ENCODE data around the gene KLHL2.
A peak's percentile ranks its signal among the peaks of the same experiment; 100 is the strongest.
"Not testable (repeated sequence)": the region's sequence is repeated elsewhere in the genome, so short reads cannot be mapped to it uniquely, and the experiment has no call there.

KLHL2 gene

DNA sequence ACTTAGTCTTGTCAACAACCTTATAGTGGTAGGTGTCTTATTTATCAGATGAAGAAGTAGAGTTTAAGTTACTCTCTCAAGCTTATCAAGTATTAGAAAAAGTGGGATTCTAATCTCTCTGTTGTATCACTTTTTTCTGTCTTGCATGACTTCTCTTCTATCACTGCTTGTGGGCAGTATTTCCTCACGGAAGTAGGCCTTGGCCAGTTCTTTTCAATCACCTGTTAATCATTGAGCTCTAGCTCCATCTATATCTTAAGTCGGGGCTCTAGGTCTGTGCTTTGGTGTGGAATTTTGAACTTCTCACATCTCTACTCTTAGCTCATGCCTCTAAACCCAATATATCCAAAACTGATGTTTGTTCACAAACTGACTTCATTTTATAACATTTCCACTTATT, 5.3 kb downstream of the KLHL2 start:
- Mint-ChIP-seq H3K36me3 (ENCODE audit: low read depth) (peaks cover 10% of the 10 kb centered on the region), H3K4me1 (ENCODE audit: low read depth) (peaks cover 86% of the 10 kb centered on the region)
- H3K27me3 Mint-ChIP-seq, H3K4me3 Mint-ChIP-seq, DNase-seq, H3K27ac Mint-ChIP-seq, H3K9me3 Mint-ChIP-seq: not testable (repeated sequence)

DNA sequence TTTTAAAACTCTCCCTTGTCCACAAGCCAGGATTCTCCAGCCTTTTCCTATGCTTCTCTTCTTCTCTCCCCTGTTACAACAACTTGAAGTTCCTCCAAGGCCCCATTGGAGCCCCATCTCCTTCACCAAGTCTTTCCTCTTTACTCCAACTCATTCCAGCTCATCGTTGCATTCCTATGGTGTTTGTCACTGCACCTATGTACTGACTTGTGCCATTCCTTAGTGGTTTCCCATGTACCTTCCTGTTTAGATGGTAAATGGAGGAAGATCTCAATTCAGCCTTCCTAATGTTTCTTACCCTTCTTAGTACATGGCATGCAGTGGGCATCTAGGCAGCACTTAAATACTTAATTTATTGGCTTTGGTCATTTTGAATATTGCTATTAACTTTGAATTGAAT, 6.0 kb downstream of the KLHL2 start:
- H3K36me3 Mint-ChIP-seq (ENCODE audit: low read depth) = peaks cover 12% of the 10 kb centered on the region
- DNase-seq, H3K4me3 Mint-ChIP-seq, H3K27me3 Mint-ChIP-seq, H3K27ac Mint-ChIP-seq, H3K9me3 Mint-ChIP-seq: not testable (repeated sequence)
- peaks cover 91% of the 10 kb centered on the region for H3K4me1 Mint-ChIP-seq (ENCODE audit: low read depth)

DNA sequence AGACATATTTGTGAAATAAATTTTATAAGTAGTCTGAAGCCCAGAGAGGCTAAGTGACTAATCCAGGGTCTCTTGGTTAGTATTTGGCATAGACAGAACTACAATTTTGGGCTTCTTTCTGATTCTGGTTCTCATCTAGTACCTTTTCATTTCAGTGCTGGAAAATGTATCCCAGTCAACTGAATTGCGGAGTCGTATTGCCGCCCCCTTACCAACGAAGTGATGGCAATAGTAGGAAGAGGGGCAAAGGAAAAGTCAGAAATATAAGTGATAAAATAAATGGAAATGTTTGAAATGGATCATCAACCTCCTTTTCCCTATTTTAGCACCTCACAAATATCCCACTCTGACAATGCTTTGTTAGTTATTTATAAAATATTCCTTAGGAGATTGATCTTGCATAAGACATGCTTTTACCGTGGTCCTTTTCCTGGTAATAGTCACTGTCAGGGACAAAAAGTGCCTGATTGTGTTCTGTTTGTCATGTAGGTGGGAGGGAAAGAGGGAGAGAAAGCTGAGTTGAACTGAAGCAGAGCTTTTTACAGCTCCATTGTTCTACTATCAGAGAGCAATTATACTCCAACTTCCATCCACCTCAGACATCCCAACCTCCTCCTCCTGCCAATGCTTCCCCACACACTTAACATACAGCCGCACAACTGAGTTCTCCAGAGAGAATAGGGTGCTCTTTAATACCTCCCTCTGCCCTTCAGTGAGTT, 6.8 kb downstream of the KLHL2 start:
- Mint-ChIP-seq H3K27ac (peak overlapping the region; percentile 30), H3K36me3 (ENCODE audit: low read depth) (peaks cover 14% of the 10 kb centered on the region), H3K4me1 (ENCODE audit: low read depth) (peaks cover 86% of the 10 kb centered on the region)
- H3K27me3 Mint-ChIP-seq, H3K9me3 Mint-ChIP-seq, H3K4me3 Mint-ChIP-seq, DNase-seq: not testable (repeated sequence)

DNA sequence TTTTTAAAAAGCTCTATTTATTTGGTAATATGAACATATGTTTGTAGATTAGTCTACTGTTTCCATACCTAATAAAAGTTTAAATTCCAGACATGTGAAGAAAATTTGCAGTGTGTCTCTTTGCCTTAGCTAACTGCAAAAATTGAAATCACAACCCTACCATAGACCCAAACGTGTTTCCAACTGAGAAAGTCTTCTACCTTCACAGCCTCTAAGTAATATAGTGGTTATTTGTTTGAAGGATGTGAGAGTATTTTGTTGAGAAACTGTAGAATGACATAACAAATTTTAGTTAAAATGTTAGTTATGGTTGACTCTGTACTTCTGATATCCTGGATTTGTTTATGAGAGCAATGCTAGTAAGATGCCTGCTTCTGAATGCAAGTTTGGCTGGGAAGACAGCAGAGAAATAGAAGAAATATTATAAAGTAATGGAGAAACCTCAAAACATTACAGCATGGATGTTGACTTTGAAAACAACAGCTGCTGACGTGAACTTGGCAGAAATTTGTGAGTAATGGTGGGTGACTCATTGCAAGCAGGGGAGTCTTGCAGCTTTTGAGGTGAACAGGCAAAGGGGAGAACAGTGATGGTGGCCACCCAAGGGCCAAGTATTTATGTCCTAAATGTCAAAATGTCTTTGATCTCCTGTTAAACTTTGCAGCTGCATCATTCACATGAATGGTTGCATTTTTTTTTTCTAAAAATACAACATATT, 7.8 kb downstream of the KLHL2 start:
- Mint-ChIP-seq H3K27ac (peak overlapping the region; percentile 87), H3K4me3 (peak overlapping the region; percentile 59), H3K4me1 (ENCODE audit: low read depth) (peaks cover 79% of the 10 kb centered on the region), H3K36me3 (ENCODE audit: low read depth) (peaks cover 19% of the 10 kb centered on the region)
- DNase-seq, H3K9me3 Mint-ChIP-seq, H3K27me3 Mint-ChIP-seq: not testable (repeated sequence)

DNA sequence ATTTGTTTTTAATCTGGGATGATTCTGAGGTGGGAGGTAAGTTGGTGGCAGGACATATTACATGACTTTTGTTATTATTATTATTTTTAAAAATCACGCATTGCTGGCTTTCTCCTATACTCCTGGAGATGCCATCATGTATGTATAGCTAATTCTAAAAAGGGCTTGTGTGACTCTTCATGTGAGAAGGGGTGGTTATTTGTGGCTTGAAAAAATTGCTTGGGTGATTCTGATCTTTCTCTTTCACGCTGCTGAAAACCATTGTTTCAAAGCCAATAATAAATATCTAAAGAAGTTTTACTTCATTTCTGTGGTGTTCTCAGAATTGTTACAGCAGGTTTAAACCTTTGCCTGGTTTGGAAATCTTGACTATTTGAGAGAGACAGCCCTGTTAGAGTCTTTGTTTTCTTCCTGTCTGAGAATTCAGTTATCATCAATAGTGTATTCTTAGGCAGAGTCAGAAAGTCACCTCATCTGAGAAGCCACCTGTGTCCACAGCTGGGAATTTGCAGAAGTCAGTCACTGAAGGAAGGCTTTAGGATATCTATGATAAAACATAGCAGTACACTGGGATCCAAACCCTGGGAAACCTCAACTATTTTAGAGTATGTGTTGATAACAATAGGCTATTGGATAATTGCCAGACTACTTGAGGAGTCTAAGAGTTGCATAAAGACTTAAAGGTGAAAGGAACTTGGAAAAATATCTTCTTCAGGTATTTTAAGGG, 8.6 kb downstream of the KLHL2 start:
- H3K4me1 Mint-ChIP-seq (ENCODE audit: low read depth) = peaks cover 72% of the 10 kb centered on the region
- H3K27ac Mint-ChIP-seq = peak overlapping the region; percentile 87
- H3K9me3 Mint-ChIP-seq, H3K27me3 Mint-ChIP-seq, DNase-seq: not testable (repeated sequence)
- H3K4me3 Mint-ChIP-seq = peak overlapping the region; percentile 59
- peaks cover 22% of the 10 kb centered on the region for H3K36me3 Mint-ChIP-seq (ENCODE audit: low read depth)

DNA sequence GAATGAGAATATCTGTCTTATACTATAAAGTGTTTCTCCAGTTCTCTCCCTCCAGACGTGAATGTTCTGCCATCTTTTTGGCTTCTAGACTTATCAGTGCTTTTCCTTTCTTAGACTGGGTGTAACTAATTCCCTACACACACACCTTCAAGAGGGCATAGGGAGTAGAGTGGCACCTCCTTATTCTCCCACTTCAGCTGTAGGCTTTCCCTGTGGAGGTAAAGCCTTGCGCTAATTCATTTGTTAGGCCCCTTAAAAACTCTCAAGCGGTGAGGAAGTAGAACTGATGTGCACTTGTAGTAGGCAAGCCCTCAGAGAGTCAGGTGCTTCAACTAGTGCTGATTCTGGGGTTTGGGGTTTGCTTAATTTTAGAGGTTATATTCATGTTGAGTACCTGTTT, 10.0 kb downstream of the KLHL2 start:
- Mint-ChIP-seq H3K4me3 (no peak overlapping the region), H3K9me3 (no peaks in the 10 kb centered on the region), H3K27me3 (no peaks in the 10 kb centered on the region), H3K27ac (no peak overlapping the region), H3K4me1 (ENCODE audit: low read depth) (peaks cover 74% of the 10 kb centered on the region), H3K36me3 (ENCODE audit: low read depth) (peaks cover 34% of the 10 kb centered on the region)
- no peak for DNase-seq

DNA sequence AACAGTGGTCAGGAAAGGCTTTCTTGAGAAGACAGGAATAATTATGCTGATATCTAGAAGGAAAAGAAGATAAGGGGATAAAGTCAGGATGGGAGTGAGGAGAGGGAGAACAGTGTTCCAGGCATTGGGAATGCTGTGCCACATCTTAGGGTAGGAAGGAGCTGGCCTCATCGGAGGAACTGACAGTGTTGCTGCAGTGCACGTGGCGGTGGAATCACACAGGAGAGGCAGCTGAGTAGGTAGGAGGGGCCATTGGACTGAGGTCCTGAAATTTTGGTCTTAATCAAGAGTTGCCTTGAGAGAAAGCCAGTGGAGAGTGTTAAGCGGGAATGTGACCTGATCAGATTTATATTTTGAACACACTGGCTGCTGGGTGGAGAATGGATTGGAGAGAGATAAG, 13.9 kb downstream of the KLHL2 start:
- Mint-ChIP-seq H3K27ac (peak overlapping the region; percentile 55), H3K36me3 (ENCODE audit: low read depth) (peaks cover 59% of the 10 kb centered on the region), H3K4me1 (ENCODE audit: low read depth) (peaks cover 49% of the 10 kb centered on the region)
- H3K4me3 Mint-ChIP-seq, H3K27me3 Mint-ChIP-seq, DNase-seq, H3K9me3 Mint-ChIP-seq: not testable (repeated sequence)

DNA sequence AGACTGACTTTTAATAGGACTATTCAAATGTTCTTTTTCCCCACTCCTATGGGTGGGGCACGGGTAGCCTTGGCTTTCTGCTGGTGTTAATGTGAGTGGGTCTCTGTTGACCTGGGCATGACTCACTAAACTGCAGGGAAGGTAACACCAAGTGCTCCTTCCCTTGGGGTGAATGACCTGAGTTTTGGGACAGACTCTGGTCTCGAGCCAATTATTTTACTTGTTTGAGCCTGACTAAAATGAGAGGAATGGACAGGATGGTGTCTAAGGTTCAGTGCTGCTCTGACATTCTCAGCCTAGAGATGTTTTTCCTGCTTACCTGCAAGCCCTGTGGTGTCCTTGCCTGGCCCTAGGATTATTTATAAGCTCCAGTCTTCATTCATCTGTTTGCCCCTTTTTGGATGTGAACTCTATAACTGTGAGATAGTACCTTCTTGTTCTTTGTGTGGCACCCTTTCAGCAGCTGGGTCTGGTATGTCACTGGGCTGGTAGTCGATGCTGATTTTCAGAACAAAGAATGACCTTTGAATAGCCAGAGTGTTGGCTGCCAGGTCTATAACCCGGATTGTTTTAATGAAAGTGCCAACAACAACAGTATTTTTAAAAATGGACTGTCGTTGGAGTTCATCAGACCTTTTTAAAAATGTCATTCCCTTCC, 14.8 kb downstream of the KLHL2 start:
- peaks cover 41% of the 10 kb centered on the region for H3K4me1 Mint-ChIP-seq (ENCODE audit: low read depth)
- H3K36me3 Mint-ChIP-seq (ENCODE audit: low read depth) = peaks cover 61% of the 10 kb centered on the region
- H3K9me3 Mint-ChIP-seq = not testable (repeated sequence)

DNA sequence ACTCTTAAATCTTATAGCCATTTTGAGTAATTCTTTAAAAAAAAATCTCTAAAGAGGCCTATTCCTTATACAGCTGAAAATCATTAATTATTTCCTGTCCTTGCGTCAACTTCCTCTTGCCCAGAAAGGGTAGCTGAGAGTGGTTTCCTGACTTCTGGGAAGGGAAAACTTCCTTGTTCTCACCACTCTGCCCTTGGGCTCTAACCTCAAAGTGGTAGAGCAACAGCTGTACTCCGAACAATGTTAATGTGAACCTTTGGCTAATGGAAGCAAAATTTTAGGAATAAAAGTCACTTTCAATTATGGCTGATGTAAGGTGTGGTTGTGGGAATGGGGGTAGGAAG, 15.3 kb downstream of the KLHL2 start:
- no peak for DNase-seq
- H3K4me3 Mint-ChIP-seq = no peak overlapping the region
- H3K27me3 Mint-ChIP-seq = no peaks in the 10 kb centered on the region
- H3K4me1 Mint-ChIP-seq (ENCODE audit: low read depth) = peaks cover 36% of the 10 kb centered on the region
- peak overlapping the region; percentile 65 for H3K27ac Mint-ChIP-seq
- H3K9me3 Mint-ChIP-seq = no peaks in the 10 kb centered on the region
- peaks cover 66% of the 10 kb centered on the region for H3K36me3 Mint-ChIP-seq (ENCODE audit: low read depth)

More for the DNA sequence above, 14.8 kb downstream of the KLHL2 start:
- H3K27ac Mint-ChIP-seq = peak overlapping the region; percentile 57
- H3K27me3 Mint-ChIP-seq, DNase-seq, H3K4me3 Mint-ChIP-seq: not testable (repeated sequence)

DNA sequence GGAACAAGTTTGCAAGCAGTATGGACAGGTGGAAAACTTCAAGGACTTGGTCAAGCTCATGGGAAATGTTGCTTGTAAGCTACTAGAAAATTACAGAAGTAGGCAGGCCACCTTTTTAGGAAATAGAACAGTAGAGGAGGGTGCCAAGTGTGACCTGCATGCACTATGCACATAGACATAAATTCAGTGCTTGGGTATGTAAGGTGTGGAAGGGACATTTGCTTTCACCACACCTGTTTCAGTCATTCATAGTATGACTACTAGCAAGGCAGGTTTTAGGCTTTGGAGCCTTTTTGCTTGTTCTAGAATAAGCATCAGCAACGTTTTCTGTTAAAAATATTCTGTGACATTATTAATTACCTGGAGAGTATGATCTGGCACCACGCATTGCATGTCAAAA, 20.0 kb downstream of the KLHL2 start:
- DNase-seq, H3K4me3 Mint-ChIP-seq, H3K9me3 Mint-ChIP-seq, H3K27ac Mint-ChIP-seq, H3K27me3 Mint-ChIP-seq: not testable (repeated sequence)
- H3K36me3 Mint-ChIP-seq (ENCODE audit: low read depth) = peaks cover 75% of the 10 kb centered on the region
- peaks cover 21% of the 10 kb centered on the region for H3K4me1 Mint-ChIP-seq (ENCODE audit: low read depth)

DNA sequence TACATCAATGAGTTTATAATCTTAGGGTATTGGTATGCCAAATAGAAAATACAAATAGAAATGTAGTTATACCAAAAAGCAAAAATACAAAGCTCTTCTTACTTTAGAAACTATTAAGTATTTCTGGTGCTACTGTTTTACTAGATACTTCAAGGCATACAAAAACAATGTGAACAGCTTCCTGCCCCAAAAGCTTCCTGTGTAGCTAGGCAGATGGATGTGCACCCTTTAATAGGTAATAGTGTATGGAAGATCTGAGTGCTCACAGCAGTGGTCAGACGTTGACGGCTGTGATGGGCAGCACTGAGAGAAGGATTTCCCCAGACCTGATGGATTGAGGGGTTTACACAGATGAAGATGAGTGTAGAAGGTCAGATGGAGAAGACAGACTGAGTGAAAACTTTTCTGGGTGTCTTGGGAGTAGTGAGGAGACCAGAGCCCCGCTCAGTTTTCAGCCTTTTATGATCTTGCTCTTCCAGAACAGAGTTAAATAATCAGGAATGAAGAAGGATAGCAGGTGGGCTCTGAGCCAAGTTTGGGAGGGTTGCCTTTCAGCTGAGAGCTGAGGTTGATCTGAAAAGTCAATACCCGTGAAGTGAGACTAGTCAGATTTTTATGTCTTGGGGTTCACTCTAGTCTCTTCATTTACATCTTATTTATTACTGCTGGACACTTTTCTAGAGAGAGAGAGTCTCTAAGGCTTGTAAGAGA, 22.3 kb downstream of the KLHL2 start:
- not testable (repeated sequence) for DNase-seq, H3K4me3 Mint-ChIP-seq, H3K27me3 Mint-ChIP-seq, H3K9me3 Mint-ChIP-seq
- peaks cover 73% of the 10 kb centered on the region for H3K36me3 Mint-ChIP-seq (ENCODE audit: low read depth)
- H3K4me1 Mint-ChIP-seq (ENCODE audit: low read depth) = peaks cover 26% of the 10 kb centered on the region
- peak overlapping the region; percentile 6 for H3K27ac Mint-ChIP-seq

DNA sequence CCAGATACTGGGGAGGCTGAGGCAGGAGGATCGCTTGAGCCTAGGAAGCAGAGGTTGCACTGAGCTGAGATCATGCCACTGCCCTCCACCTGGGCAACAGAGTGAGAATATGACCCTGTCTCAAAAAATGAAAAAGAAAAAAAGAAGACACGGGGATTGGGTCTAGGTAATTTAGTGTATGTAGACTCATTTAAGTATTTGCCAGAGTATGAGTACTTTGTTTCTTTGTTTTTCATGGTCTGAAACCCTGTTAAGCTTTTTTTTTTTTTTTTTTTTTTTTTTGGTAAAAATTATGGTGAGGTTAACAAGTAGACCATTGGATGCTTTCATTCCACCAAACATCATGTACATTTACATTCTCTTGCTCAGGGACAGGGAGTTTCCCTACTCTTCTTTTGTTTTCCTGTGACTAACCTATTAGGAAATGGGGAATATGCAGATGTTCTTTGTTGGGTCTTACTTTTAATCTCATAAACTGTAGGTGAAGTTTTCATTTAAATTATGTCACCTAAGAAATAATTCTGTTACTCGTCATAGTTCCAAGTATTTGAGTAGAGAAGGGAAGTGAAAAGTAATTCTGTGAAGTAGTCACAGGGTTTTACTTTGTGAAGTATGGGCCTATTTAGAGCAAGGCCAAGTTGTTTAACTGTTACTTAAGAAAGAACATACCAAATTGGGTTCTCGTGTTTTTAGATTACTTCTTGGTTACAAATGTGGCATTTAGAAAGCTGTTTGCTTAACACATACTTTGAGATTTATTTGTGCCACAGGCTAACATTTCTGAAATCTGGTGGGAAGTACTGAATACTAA, 25.5 kb downstream of the KLHL2 start:
- peaks cover 32% of the 10 kb centered on the region for H3K4me1 Mint-ChIP-seq (ENCODE audit: low read depth)
- not testable (repeated sequence) for DNase-seq, H3K27me3 Mint-ChIP-seq, H3K9me3 Mint-ChIP-seq
- peaks cover 61% of the 10 kb centered on the region for H3K36me3 Mint-ChIP-seq (ENCODE audit: low read depth)
- H3K4me3 Mint-ChIP-seq = peak overlapping the region; percentile 38
- H3K27ac Mint-ChIP-seq = peak overlapping the region; percentile 87

DNA sequence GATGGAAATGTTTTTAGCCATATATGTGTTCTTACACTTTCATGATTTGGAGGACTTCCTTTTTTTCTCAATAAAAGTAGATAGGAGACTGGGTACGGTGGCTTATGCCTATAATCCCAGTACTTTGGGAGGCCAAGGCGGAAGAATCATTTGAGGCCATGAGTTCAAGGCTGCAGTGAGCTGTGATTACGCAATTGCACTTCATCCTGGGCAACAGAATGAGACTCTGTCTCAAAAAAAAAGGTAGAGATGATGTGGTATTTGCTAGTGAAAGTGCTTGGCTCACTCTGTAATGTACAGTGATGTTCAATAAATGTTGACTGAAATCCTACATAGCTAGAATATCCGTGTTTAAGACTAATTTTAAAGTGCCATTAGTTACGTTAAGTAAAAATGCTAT, 27.4 kb downstream of the KLHL2 start:
- no peaks in the 10 kb centered on the region for H3K27me3 Mint-ChIP-seq
- no peak overlapping the region for H3K4me3 Mint-ChIP-seq
- H3K4me1 Mint-ChIP-seq (ENCODE audit: low read depth) = peaks cover 28% of the 10 kb centered on the region
- no peak overlapping the region for H3K27ac Mint-ChIP-seq
- peaks cover 60% of the 10 kb centered on the region for H3K36me3 Mint-ChIP-seq (ENCODE audit: low read depth)
- DNase-seq = no peak
- no peaks in the 10 kb centered on the region for H3K9me3 Mint-ChIP-seq
